K562 (cell line): Measurements from ENCODE around the gene DGCR2. TPM values are rescaled to one million over a fixed set of nuclear protein-coding genes. Genes with fewer than 3 reads are reported as not detected.
A peak's percentile ranks its signal among the peaks of the same experiment; 100 is the strongest.

Experiments
- ATAC-seq: fragments of 200-7000 bp; cut with Tn5 transposase; 3 replicates; pipeline ENCODE4 v1.9.1; 2020; ENCODE audit warnings: moderate library complexity
- BruUV-seq: library from RNA; stranded (reverse); fragments of 400-500 nt; replicated peaks from 2 replicates; lab custom pipeline; 2021; lab: Mats Ljungman, UMichigan
- CTCF ChIA-PET: fragments of 300-600 bp; formaldehyde crosslinking; extraction: SDS; loops from one replicate; lab custom pipeline; 2021; ENCODE audit warnings: low intra/inter-chr PET ratio; lab: Yijun Ruan, JAX
- POLR2A ChIA-PET: fragments of 300-600, 350-650 bp; sonication (Branson Sonifier 250); formaldehyde crosslinking; extraction: SDS; loops from one replicate; lab custom pipeline; 2021; ENCODE audit warnings: antibody characterized with exemption, inconsistent platforms; lab: Yijun Ruan, JAX
- DNase-seq, 4 experiments: peaks; one replicate each; pipeline versions ENCODE4 v3.0.0 to v3.0.0-alpha.2; 2011 to 2018; ENCODE audit warnings: low spot score in 3 of 4, mixed read lengths in 3 of 4; ENCODE audit errors: extremely low read depth in 1 of 4
- FAIRE-seq: peaks from 2 replicates; lab custom pipeline; 2011; peaks lifted over from hg19 to GRCh38; lab: Jason Lieb, UNC
- H2AFZ ChIP-seq: 2 replicates; pipeline ENCODE4 v1.6.0; 2011; ENCODE audit warnings: low read depth, low read length, control low read depth, inconsistent platforms
- H3K27ac ChIP-seq: fragments of 200-600 bp; 3 replicates; pipeline ENCODE4 v1.8.0; 2011; ENCODE audit warnings: low read depth, mild to moderate bottlenecking, control low read depth, inconsistent platforms, low read length, moderate library complexity, mixed read lengths; ENCODE audit errors: extremely low read depth
- H3K27me3 ChIP-seq, 2 experiments: fragments of 300-600 bp in 1 of 2; 2 replicates in 1 of 2; 3 replicates in 1 of 2; pipeline versions ENCODE4 v1.6.0 to v1.8.0; 2011; ENCODE audit warnings: inconsistent platforms in 2 of 2, low read length in 2 of 2, mild to moderate bottlenecking in 1 of 2, mixed read lengths in 1 of 2, moderate library complexity in 1 of 2; ENCODE audit not compliant: control insufficient read depth in 2 of 2, insufficient read depth in 2 of 2
- H3K36me3 ChIP-seq: fragments of 300-600 bp; 3 replicates; pipeline ENCODE4 v1.8.0; 2011; ENCODE audit warnings: mild to moderate bottlenecking, low read length, inconsistent platforms; ENCODE audit not compliant: control insufficient read depth, insufficient read depth
- H3K4me1 ChIP-seq, 2 experiments: fragments of 200-600 bp in 1 of 2; replicated peaks in 1 of 2; 2 replicates in 1 of 2; 3 replicates in 1 of 2; pipeline versions ENCODE4 v1.5.1 to v1.8.0; 2011; ENCODE audit warnings: inconsistent platforms in 2 of 2, low read length in 2 of 2, mild to moderate bottlenecking in 1 of 2, mixed read lengths in 1 of 2, moderate library complexity in 1 of 2; ENCODE audit not compliant: control insufficient read depth in 2 of 2, insufficient read depth in 2 of 2
- H3K4me2 ChIP-seq: 2 replicates; pipeline ENCODE4 v1.6.1; 2011; ENCODE audit warnings: low read length, control low read depth, inconsistent platforms, mixed read lengths; ENCODE audit not compliant: insufficient read depth
- H3K4me3 ChIP-seq: fragments of 200-600 bp; sonication (generic), shearing (Covaris generic); 2 replicates; pipeline ENCODE4 v1.5.1; 2016; ENCODE audit warnings: control low read depth, inconsistent platforms
- H3K79me2 ChIP-seq: fragments of 200-600 bp; 3 replicates; pipeline ENCODE4 v1.8.0; 2011; ENCODE audit warnings: low read length, inconsistent platforms; ENCODE audit not compliant: control insufficient read depth, insufficient read depth
- H3K9ac ChIP-seq, 2 experiments: 2 replicates each; pipeline versions ENCODE4 v1.6.0 to v1.6.1; 2011; ENCODE audit warnings: low read depth in 2 of 2, low read length in 2 of 2, control low read depth in 1 of 2, inconsistent platforms in 1 of 2, mild to moderate bottlenecking in 1 of 2, mixed read lengths in 1 of 2; ENCODE audit not compliant: insufficient read depth in 1 of 2
- H3K9me1 ChIP-seq: one replicate; pipeline ENCODE4 v1.6.0; 2011; ENCODE audit warnings: inconsistent platforms, mild to moderate bottlenecking, low read length, moderate library complexity; ENCODE audit not compliant: control insufficient read depth, insufficient read depth
- H3K9me3 ChIP-seq: replicated peaks from 2 replicates; pipeline ENCODE4 v1.5.1; 2011; ENCODE audit warnings: low read depth, low read length, inconsistent platforms; ENCODE audit not compliant: control insufficient read depth, insufficient read depth
- H4K20me1 ChIP-seq: replicated peaks from 2 replicates; pipeline ENCODE4 v1.6.1; 2011; ENCODE audit warnings: low read length, inconsistent platforms, mixed read lengths; ENCODE audit not compliant: control insufficient read depth, insufficient read depth
- BMI1 ChIP-seq: fragments of 150-350 bp; IDR thresholded peaks from 2 replicates; pipeline ENCODE4 v1.6.1; 2014; ENCODE audit warnings: low read length
- FIP1L1 ChIP-seq: fragments of 200-400 bp; formaldehyde crosslinking; IDR thresholded peaks from 2 replicates; pipeline ENCODE4 v1.6.1; 2018; ENCODE audit warnings: mild to moderate bottlenecking, low read depth, low read length; ENCODE audit not compliant: poor library complexity, severe bottlenecking
- KHSRP ChIP-seq: fragments of 450-650 bp; IDR thresholded peaks from 2 replicates; pipeline ENCODE4 v1.6.1; 2017
- MAFF ChIP-seq: IDR thresholded peaks from 2 replicates; pipeline ENCODE4 v1.6.1; 2012; ENCODE audit warnings: low read length, improper control_type of control experiment
- PHF8 ChIP-seq: fragments of 200-600 bp; sonication (generic); IDR thresholded peaks from 2 replicates; pipeline ENCODE4 v1.6.1; 2012; ENCODE audit warnings: mixed run types, mild to moderate bottlenecking, inconsistent platforms, low read length, moderate library complexity, borderline replicate concordance
- POLR2H ChIP-seq: IDR thresholded peaks from 2 replicates; pipeline ENCODE4 v1.6.1; 2016; ENCODE audit warnings: missing genetic modification characterization, low read depth, mild to moderate bottlenecking, control low read depth, missing compliant biosample characterization, moderate library complexity
- RAD21 ChIP-seq, 2 experiments: fragments of 250-450 bp in 1 of 2; fragments of 450-650 bp in 1 of 2; sonication (Bioruptor Pico) in 1 of 2; formaldehyde crosslinking in 1 of 2; IDR thresholded peaks in 1 of 2; conservative IDR thresholded peaks in 1 of 2; 2 replicates each; pipeline versions ENCODE4 v1.4.0 to v1.8.0; 2020 to 2022; ENCODE audit warnings: mild to moderate bottlenecking in 2 of 2, moderate library complexity in 1 of 2
- TAF9B ChIP-seq: fragments of 450-650 bp; IDR thresholded peaks from 2 replicates; pipeline ENCODE4 v1.6.1; 2018; ENCODE audit warnings: mild to moderate bottlenecking; ENCODE audit not compliant: partially characterized antibody
- TBL1XR1 ChIP-seq, 2 experiments: IDR thresholded peaks; 2 replicates each; pipeline ENCODE4 v1.6.1; 2012; ENCODE audit warnings: improper control_type of control experiment in 2 of 2, low read length in 2 of 2, mild to moderate bottlenecking in 1 of 2
- ZEB2 ChIP-seq: fragments of 450-650 bp; IDR thresholded peaks from 2 replicates; pipeline ENCODE4 v1.6.1; 2016
- ZFP36 ChIP-seq: fragments of 150-350 bp; IDR thresholded peaks from 2 replicates; pipeline ENCODE4 v1.6.1; 2018; ENCODE audit warnings: low read length, low read depth; ENCODE audit not compliant: partially characterized antibody
- WGBS: fragments of 100-300 bp; shearing (Covaris generic); methylation state at CpG from one replicate; pipeline ENCODE4 v1.1.6; 2016; ENCODE audit warnings: low coverage, mixed read lengths; ENCODE audit not compliant: insufficient coverage; ENCODE audit errors: missing lambda C conversion rate; 5-methylcytosine and 5-hydroxymethylcytosine counted together
- in situ Hi-C: fragments of 300-500 bp; cut with MboI; formaldehyde crosslinking; loops from 4 replicates; pipeline ENCODE4 v1.15.0; 2018; ENCODE audit warnings: inconsistent platforms, mixed read lengths
- intact Hi-C: fragments of 100-400 bp; cut with micrococcal nuclease; formaldehyde crosslinking; loops from 2 replicates; pipeline ENCODE4 v1.14.2; 2022
- polyA plus RNA-seq, 8 experiments: library from polyadenylated mRNA; depleted of rRNA in 4 of 8; stranded (reverse) in 5 of 8; unstranded in 3 of 8; fragments of >200 nt; fragmentation: Nextera tagmentation in 2 of 8; fragmentation: Illumina TruSeq in 1 of 8; extraction: Ambion mirVana in 2 of 8; extraction: Trizol in 1 of 8; gene quantifications; 2 replicates each; pipeline versions ENCODE4 v1.2.1 to v1.2.3, GENCODE V29; 2011 to 2014; ENCODE audit warnings: inconsistent platforms in 1 of 8, missing spikeins in 1 of 8
- total RNA-seq, 7 experiments: library from RNA; depleted of rRNA in 6 of 7; stranded (reverse); fragments of >200 nt in 6 of 7; fragmentation: Illumina TruSeq in 2 of 7; extraction: Trizol in 2 of 7; gene quantifications; 2 replicates each; pipeline versions ENCODE4 v1.2.1 to v1.2.3, GENCODE V29; 2011 to 2021; ENCODE audit warnings: low replicate concordance in 1 of 7
- TF ChIP-seq, protein P1 (sequence below): fragments of 250-450 bp; sonication (Bioruptor Pico); IDR thresholded peaks from 2 replicates; pipeline ENCODE4 v1.4.0; 2020; ENCODE audit warnings: mild to moderate bottlenecking, moderate library complexity, borderline replicate concordance
- TF ChIP-seq, protein P2 (sequence below): fragments of 250-450 bp; sonication (Bioruptor Pico); IDR thresholded peaks from 2 replicates; pipeline ENCODE4 v1.5.0; 2021
- TF ChIP-seq, protein P3 (sequence below): fragments of 250-450 bp; sonication (Bioruptor Pico); IDR thresholded peaks from 2 replicates; pipeline ENCODE4 v1.4.0; 2020; ENCODE audit warnings: mild to moderate bottlenecking, moderate library complexity
- TF ChIP-seq, protein P4 (sequence below): fragments of 250-450 bp; sonication (Bioruptor Pico); IDR thresholded peaks from 2 replicates; pipeline ENCODE4 v1.9.0; 2021; ENCODE audit warnings: mild to moderate bottlenecking

DGCR2 gene
- total and polyA plus RNA-seq, 9 of the 15 experiments (the other 6 are each of a cell fraction or from before 2014, with no cell fraction given): 0.69 to 101 (median 56.4) TPM

DNA sequence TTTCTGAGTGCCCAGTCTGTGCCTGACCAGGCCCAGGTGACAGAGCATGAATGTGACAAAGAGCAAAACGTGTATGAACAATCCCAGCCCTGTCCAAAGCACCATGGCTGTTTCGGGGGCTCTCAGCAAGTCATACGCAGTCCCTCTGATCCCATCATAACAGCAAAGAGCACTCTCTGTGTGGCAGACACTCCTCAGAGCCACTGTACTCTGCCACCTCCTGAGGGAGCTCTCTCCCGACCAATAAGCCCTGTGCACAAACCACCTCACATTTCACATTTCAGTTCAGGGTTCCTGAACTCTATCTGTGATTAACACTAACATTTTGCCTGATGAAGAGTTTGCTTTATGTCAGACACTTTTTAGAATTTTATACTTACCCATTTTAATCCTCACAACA, 6.6 kb downstream of the DGCR2 start:
- ATAC-seq: peak; percentile 68
- in situ Hi-C loops (no loop called here), intact Hi-C loops (loop anchor here (10.0 kb wide), 1 partner anchor 179 kb away; the partner anchor contains the start of gene CLTCL1)
- Histone ChIP-seq H3K4me3 (no peak overlapping the region), H3K27ac (no peak overlapping the region), H3K9me1 (peaks cover 43% of the 10 kb centered on the region), H3K4me2 (no peak overlapping the region), H3K9me3 (no peaks in the 10 kb centered on the region), H3K9ac (peak overlapping the region in 1 of 2 experiments; percentile 81; a peak in 1 of 4 replicates), H3K27me3 (no peaks in the 10 kb centered on the region), H3K36me3 (peaks cover 63% of the 10 kb centered on the region), H2AFZ (no peak overlapping the region), H3K79me2 (peaks cover 97% of the 10 kb centered on the region), H4K20me1 (peaks cover 65% of the 10 kb centered on the region), H3K4me1 (peaks cover 36 to 41% of the 10 kb centered on the region in 2 experiments)
- no TSS peak for BruUV-seq
- DNase-seq: peak in 1 of 4 experiments; percentile 59
- ChIA-PET CTCF (interaction anchor here (1.2 kb wide), 1 partner anchor 515 kb away, joined by 3 read pairs; no protein-coding TSS in a partner anchor), POLR2A (interaction anchor here (0.5 to 9.0 kb wide), 28 partner anchors 8 to 735 kb away, joined by 3 to 67 read pairs (median 4); partner anchors contain the start of genes ESS2 and TSSK2)
- no peak for FAIRE-seq
- WGBS: 48% methylated on average over 4 of the region's 4 CpGs
- TF ChIP-seq POLR2H (tag): no peak
- TF ChIP-seq, protein P1, sequence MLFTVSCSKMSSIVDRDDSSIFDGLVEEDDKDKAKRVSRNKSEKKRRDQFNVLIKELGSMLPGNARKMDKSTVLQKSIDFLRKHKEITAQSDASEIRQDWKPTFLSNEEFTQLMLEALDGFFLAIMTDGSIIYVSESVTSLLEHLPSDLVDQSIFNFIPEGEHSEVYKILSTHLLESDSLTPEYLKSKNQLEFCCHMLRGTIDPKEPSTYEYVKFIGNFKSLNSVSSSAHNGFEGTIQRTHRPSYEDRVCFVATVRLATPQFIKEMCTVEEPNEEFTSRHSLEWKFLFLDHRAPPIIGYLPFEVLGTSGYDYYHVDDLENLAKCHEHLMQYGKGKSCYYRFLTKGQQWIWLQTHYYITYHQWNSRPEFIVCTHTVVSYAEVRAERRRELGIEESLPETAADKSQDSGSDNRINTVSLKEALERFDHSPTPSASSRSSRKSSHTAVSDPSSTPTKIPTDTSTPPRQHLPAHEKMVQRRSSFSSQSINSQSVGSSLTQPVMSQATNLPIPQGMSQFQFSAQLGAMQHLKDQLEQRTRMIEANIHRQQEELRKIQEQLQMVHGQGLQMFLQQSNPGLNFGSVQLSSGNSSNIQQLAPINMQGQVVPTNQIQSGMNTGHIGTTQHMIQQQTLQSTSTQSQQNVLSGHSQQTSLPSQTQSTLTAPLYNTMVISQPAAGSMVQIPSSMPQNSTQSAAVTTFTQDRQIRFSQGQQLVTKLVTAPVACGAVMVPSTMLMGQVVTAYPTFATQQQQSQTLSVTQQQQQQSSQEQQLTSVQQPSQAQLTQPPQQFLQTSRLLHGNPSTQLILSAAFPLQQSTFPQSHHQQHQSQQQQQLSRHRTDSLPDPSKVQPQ (CRISPR knock-in tag): no peak
- no peak for TF ChIP-seq FIP1L1
- TF ChIP-seq TAF9B: no peak
- no peak for TF ChIP-seq ZEB2
- TF ChIP-seq RAD21 (CRISPR knock-in tag; conservative IDR thresholded peaks at IDR 0.05 in 1 of 2, IDR thresholded peaks at IDR 0.05 in 1 of 2): peak in 1 of 2 experiments; percentile 67; a peak in 2 of 4 replicates
- TF ChIP-seq TBL1XR1 (IDR thresholded peaks at IDR 0.05; ENCODE audit: low read length in 2 of 2): no peak
- TF ChIP-seq KHSRP: no peak
- TF ChIP-seq, protein P2, sequence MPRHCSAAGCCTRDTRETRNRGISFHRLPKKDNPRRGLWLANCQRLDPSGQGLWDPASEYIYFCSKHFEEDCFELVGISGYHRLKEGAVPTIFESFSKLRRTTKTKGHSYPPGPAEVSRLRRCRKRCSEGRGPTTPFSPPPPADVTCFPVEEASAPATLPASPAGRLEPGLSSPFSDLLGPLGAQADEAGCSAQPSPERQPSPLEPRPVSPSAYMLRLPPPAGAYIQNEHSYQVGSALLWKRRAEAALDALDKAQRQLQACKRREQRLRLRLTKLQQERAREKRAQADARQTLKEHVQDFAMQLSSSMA: no peak
- 0 out of 2 replicates have a peak, but pooled peaks have one; percentile 11 for TF ChIP-seq PHF8
- TF ChIP-seq, protein P3, sequence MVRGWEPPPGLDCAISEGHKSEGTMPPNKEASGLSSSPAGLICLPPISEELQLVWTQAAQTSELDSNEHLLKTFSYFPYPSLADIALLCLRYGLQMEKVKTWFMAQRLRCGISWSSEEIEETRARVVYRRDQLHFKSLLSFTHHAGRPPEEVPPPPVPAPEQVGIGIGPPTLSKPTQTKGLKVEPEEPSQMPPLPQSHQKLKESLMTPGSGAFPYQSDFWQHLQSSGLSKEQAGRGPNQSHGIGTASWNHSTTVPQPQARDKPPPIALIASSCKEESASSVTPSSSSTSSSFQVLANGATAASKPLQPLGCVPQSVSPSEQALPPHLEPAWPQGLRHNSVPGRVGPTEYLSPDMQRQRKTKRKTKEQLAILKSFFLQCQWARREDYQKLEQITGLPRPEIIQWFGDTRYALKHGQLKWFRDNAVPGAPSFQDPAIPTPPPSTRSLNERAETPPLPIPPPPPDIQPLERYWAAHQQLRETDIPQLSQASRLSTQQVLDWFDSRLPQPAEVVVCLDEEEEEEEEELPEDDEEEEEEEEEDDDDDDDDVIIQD (CRISPR knock-in tag): no peak
- TF ChIP-seq BMI1: no peak
- TF ChIP-seq MAFF: no peak
- TF ChIP-seq ZFP36: peak; percentile 4
- TF ChIP-seq, protein P4, sequence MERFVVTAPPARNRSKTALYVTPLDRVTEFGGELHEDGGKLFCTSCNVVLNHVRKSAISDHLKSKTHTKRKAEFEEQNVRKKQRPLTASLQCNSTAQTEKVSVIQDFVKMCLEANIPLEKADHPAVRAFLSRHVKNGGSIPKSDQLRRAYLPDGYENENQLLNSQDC: no peak
